ENCODE measurements around the gene BAZ2B. TPM values are rescaled to one million over a fixed set of nuclear protein-coding genes. Genes with fewer than 3 reads are reported as not detected.
"Not testable (repeated sequence)": the region's sequence is repeated elsewhere in the genome, so short reads cannot be mapped to it uniquely, and the experiment has no call there.

BAZ2B gene
- total RNA-seq, 1 experiment from 2014 or later: 37.6 TPM

DNA sequence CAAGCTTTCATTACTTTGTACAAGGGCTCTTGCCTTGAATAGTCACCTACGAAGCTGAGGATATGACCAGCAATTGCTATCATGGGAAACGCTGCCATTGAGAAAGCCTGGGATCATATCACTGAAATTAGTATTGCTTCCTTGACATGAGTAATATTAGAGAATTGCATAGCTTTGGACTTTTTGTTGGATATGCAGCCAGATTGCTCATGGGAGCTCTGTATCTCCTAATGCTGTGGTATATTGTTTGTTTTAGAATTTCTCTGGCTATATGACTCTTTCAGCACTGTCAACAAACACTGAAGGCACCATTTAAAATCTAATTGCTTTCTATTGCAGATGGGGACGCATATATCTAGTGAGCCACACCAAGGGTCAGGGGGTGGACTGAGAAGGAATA lies 249.8 kb downstream of the BAZ2B start:
- no peak for DNase-seq (ENCODE audit: low read depth, low spot score)
- in situ Hi-C loops (cut with HindIII; ENCODE audit: low pct_unique_long_range_greater_than_20kb, low sequenced_read_pairs): no loop called here

DNA sequence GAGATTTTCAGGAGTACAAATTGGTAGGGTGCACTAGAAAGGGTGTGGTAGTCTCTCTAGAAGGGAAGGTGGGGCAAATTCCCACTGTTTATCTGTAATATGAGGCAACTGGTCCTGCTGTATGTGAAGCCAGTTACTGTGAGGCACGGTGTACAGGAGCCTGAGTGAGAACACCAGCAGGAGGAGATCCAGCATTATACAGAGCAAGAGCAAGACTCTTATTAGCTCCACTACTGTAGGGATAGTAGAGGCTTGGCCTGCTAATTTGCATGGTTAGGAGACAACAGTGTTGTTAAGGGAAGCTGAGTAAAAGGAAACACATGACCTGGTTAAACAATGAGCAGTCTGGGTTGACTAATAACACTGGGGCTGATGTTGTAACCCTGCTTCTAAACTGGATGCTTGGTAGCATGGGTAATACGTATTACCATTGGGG lies 253.5 kb downstream of the BAZ2B start:
- DNase-seq (ENCODE audit: low read depth, low spot score): no peak
- in situ Hi-C loops (cut with HindIII; ENCODE audit: low pct_unique_long_range_greater_than_20kb, low sequenced_read_pairs): no loop called here

DNA sequence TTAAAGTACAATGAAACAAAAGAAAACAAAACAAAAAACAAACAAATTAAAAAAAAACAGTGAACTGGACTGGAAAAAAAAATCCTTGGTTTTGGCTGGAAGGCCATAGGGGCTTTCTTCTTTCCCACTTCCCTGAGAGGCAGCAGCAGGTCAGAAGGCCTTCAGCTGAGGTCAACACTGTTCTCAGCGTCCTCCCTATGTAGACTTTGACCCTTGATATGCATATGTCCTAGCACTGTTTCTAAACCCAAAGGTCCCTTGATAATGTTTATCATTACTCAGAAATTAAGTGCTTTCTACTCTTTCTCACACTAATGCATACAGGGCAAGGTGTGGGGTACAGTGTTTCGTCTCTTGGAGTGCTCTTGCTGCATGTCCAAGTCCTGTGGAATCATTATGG lies 254.3 kb downstream of the BAZ2B start:
- no peak for DNase-seq (ENCODE audit: low read depth, low spot score)

DNA sequence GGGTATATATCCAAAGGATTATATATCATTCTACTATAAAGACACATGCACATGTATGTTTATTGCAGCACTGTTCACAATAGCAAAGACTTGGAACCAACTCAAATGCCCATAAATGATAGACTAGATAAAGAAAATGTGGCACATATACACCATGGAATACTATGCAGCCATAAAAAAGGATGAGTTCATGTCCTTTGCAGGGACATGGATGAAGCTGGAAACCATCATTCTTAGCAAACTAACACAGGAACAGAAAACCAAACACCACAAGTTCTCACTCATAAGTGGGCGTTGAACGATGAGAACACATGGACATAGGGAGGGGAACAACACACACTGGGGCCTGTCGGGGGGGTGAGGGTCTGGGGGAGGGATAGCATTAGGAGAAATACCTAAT lies 254.7 kb downstream of the BAZ2B start:
- DNase-seq (ENCODE audit: low read depth, low spot score); in situ Hi-C loops (cut with HindIII; ENCODE audit: low pct_unique_long_range_greater_than_20kb, low sequenced_read_pairs): not testable (repeated sequence)

More for the DNA sequence above, 254.3 kb downstream of the BAZ2B start:
- in situ Hi-C loops (cut with HindIII; ENCODE audit: low pct_unique_long_range_greater_than_20kb, low sequenced_read_pairs): no loop called here

DNA sequence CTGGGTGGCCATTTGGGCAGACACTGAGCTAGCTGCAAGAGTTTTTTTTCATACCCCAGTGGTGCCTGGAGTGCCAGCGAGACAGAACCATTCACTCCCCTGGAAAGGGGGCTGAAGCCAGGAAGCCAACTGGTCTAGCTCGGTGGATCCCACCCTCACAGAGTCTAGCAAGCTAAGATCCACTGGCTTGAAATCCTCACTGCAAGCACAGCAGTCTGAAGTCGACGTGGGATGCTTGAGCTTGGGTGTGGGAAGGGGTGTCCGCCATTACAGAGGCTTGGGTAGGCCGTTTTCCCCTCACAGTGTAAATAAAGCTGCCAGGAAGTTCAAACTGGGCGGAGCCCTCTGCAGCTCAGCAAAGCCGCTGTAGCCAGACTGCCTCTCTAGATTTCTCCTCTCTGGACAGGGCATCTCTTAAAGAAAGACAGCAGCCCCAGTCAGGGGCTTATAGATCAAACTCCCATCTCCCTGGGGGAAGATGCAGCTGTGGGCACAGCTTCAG lies 260.2 kb downstream of the BAZ2B start:
- in situ Hi-C loops (cut with HindIII; ENCODE audit: low pct_unique_long_range_greater_than_20kb, low sequenced_read_pairs): no loop called here
- DNase-seq (ENCODE audit: low read depth, low spot score): no peak

DNA sequence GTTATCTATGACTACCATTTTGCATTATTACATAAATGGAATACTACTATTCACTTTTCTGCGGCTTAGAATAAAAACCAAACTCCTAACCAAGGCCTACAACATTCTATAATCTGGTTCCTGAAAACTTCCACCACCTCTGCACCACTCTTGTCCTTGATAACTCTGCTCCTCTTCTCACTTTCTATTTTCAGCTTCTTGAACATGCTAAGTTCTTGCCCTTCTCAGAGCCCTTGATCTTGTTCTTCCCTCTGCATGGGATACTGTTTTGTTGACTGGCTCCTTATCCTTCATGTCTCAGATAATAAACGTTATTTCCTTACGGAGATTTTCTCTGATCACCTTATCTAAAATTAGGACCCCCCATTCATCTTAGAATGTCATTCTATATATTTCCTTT lies 264.4 kb downstream of the BAZ2B start:
- in situ Hi-C loops (cut with HindIII; ENCODE audit: low pct_unique_long_range_greater_than_20kb, low sequenced_read_pairs): no loop called here
- DNase-seq (ENCODE audit: low read depth, low spot score): no peak

DNA sequence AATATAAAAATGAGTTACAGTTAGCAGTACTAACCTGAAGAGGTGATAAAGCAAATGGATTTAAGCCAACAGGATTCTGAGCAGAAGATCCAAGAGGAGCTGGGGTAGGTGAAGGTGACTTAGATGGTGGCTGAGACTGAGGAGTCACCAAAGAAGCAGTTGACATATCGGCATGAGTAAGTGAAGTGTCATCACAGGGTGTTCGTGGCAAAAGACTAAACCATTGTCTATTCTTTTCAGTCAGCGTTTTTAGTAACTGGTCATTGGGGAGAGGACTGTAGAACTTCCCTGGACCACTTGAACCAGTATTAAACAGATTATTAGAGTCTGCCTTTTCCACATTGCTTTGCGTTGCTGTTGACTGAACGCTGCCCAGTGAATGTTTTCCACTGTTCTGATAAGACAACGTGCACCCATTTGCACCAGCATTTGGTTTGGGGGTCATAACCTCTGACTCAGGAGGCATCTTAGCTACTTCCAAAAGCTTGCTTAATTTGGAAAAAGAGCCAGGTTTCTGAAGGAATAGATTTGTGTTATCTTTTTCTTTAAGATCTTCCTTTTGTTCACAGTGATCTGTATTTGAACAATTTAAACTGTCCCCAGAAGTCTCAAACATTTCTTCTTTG lies 266.6 kb downstream of the BAZ2B start:
- DNase-seq (ENCODE audit: low read depth, low spot score): no peak
- in situ Hi-C loops (cut with HindIII; ENCODE audit: low pct_unique_long_range_greater_than_20kb, low sequenced_read_pairs): no loop called here

DNA sequence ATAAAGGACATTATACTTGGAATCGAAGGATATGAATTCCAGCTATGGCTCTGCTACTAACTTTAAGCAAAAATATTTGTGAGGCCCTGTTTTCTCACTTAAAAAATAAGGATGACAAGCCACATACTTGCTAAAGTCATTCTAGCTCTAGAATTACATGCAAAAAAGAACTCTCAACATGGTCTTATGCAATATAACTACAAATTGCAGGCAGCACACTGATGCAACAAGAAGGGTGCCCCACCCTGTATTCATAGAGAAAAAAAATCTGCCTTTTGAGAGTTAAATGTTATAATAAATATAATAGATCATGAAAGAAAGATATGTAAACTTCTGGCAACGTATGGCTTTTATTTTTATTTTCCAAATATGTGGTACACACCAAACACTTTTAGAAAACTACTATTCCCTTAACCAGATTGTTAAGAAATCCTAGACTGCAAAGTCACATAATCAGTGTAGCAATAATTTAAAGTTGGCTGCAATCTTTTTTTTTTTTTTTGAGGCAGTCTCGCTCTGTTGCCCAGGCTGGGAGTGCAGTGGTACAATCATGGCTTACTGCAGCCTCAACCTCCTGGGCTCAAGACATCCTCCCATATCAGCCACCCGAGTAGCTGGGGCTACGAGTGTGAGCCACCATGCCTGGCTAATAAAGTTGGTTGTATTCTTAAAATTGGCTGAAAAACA lies 289.6 kb downstream of the BAZ2B start:
- DNase-seq (ENCODE audit: low read depth, low spot score): no peak
- in situ Hi-C loops (cut with HindIII; ENCODE audit: low pct_unique_long_range_greater_than_20kb, low sequenced_read_pairs): no loop called here

DNA sequence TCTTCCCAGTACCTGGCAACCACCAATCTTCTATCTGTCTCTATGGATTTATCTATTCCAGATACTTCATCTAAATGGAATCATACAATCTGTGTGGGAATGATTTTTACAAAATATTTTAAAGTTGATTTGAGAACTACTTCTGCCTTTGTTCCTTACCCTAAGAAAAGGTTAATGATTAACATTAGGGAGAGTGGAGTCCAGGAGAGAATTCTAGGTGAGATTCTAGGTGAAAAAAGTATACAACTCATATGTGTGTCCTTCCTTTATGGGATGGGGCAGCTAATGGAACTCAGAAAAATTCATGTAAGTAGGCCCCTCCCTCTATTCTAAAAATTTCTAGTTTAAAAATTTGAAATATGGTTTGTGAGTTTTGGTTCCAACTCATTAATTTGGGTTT lies 293.9 kb downstream of the BAZ2B start:
- DNase-seq (ENCODE audit: low read depth, low spot score): no peak
- in situ Hi-C loops (cut with HindIII; ENCODE audit: low pct_unique_long_range_greater_than_20kb, low sequenced_read_pairs): no loop called here

DNA sequence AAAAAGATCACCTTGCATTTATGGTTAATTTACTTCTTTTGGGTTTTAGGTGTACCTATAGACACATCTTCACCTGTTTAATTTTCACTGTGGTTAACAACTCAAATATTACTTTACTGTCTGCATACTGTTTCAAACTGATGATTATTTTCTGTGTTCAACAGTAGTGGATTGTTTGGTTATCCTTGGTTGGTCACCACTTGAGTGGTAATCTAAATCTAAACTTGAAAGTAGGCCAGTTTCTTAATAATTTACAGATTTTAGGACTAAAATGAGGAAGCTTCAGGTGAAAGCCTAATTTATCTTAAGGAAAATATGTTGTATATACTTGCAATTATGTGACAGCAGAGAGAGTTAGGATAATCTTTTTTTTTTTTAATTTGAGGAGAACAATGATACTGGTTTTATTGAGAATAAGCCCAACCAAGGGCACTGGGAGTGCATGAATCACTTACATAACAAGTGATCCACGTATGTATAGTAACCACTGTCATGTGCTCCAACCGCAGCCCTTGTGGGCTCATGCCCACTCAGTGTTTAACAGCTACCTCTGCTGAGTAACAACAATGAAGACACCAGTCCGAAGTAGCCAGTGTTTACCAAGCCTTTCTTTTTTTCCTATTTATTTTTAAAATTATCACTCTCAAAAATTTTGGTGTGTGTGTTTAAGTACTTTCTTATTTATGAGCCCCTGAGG lies 298.8 kb downstream of the BAZ2B start:
- DNase-seq (ENCODE audit: low read depth, low spot score): peak; percentile 6
- in situ Hi-C loops (cut with HindIII; ENCODE audit: low pct_unique_long_range_greater_than_20kb, low sequenced_read_pairs): no loop called here

DNA sequence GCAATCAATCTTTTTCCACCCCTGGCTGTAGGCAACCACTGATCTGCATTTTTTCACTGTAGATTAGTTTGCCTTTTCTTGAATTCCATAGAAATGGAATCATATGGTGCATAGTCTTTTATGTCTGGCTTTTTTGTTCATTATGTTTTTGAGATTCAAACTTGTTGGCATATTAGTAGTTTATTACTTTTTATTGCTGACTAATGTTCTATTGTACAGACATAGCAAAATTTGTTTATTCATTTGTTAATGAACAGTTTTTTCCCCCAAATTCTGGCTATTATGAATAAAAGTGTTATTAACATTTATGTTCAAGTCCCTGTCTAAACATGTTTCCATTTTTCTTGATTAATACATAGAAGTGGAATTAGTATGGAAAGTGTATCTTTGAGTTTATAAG lies 308.4 kb downstream of the BAZ2B start:
- in situ Hi-C loops (cut with HindIII; ENCODE audit: low pct_unique_long_range_greater_than_20kb, low sequenced_read_pairs): no loop called here
- DNase-seq (ENCODE audit: low read depth, low spot score): no peak

DNA sequence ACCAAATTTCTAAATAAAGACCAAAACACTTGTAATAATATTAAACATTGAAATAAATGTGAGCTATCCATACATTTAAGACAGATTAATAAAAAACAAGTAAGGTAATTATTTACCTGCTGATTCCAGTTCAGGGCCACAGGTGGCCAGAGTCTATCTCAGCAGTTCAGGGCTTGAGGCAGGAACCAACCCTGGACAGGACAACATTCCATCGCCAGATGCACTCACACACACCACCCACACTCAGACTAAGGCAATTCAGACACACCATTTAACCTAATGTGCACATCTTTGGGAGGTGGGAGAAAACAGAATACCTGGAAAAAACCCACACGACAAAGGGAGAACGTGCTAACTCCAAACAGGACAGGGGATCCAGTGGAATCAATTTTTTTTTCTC lies 315.8 kb downstream of the BAZ2B start:
- DNase-seq (ENCODE audit: low read depth, low spot score): no peak

DNA sequence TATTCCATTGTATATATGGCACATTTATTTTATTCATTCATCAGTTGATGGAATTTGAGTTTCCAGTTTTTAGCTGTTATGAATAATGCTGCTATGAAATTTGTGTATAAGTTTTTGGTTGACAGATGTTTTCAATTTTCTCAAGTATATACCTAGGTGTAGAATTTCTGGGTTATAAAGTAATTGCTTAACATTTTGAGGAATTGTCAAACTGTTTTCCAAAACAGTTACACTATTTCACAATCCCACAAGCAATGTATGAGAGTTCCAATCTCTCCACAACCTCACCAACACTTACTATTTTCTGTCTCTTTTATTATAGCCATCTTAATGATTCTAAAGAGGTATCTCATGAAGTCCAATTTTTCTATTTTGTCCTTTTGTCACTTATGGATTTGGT lies 317.4 kb downstream of the BAZ2B start:
- no peak for DNase-seq (ENCODE audit: low read depth, low spot score)
- in situ Hi-C loops (cut with HindIII; ENCODE audit: low pct_unique_long_range_greater_than_20kb, low sequenced_read_pairs): no loop called here

More for the DNA sequence above, 315.8 kb downstream of the BAZ2B start:
- in situ Hi-C loops (cut with HindIII; ENCODE audit: low pct_unique_long_range_greater_than_20kb, low sequenced_read_pairs): no loop called here

DNA sequence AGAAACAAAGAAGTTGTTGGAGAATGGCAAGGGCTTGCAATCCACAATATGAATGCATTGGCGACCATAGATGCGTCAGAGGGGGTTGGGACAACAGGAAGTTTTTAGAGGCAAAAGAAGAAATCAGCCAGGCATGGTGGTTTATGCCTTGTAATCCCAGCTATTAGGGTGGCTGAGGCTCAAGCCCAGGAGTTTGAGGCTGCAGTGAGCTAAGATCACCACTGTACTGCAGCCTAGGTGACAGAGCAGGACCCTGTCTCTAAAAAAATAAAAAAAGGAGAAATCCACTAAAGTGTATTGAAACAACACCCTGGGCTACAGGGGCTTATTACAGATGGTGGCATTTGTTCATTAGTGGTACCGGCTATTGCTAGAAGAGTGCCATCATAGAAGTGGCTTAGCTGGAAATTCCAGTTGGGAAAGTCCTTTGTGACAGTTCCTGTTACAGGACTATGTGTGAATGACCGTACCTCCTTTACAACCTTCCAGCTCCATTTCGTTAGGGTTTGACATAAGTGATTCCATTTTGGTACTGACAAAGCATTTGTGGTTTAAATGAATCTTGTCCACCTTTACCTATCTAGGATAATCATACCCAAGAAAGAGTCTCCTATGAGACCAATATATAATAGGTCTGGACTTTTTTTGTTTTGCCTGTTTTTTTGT lies 319.2 kb downstream of the BAZ2B start:
- in situ Hi-C loops (cut with HindIII; ENCODE audit: low pct_unique_long_range_greater_than_20kb, low sequenced_read_pairs): no loop called here
- DNase-seq (ENCODE audit: low read depth, low spot score): no peak

DNA sequence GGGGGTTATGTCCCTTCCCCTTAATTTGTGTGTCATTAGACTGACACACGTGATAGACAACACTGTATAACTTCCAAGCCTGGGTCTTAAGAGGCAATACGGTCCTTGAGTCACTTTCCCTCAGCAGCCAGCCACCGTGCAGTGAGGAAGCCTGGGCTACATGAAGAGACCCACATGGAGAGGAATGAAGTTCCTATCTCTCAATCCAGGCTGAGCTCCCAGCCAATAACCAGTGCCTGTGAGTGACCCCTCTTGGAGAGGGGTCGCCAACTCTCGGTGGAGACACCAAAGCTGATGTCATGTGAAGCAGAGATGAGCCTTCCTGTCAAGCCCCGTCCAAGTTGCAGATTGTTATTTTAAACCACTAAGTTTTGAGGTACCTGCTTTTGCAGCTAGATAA lies 324.2 kb downstream of the BAZ2B start:
- in situ Hi-C loops (cut with HindIII; ENCODE audit: low pct_unique_long_range_greater_than_20kb, low sequenced_read_pairs): no loop called here
- no peak for DNase-seq (ENCODE audit: low read depth, low spot score)

DNA sequence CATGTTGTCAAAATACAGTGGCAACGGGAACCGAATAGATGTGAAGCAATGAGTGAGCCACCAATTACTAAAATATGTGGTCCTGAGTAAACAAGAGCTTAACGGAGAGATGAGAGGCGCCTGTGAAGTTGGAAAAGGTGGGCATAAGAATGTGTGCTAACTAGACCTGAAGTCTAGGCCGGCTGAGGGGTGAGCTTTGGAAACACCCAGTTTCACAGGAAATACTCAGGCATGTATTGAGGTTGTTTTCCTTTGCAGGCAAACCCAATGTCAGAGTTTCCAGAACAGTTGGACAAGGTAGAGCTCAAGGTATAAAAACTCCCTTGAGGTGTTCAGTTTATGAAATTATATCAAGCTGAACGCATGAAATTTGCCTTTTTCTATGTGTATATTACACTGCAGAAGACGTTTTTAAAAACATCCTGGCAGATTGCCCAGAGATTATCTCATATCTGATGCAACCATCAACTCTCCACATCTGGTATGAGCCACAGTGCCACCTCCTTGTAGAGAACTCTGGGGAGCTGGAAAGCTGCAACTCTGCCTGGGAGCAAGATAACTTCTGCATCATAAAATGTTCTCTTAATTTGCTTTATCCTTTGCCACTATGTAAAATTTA lies 325.9 kb downstream of the BAZ2B start:
- in situ Hi-C loops (cut with HindIII; ENCODE audit: low pct_unique_long_range_greater_than_20kb, low sequenced_read_pairs): no loop called here
- DNase-seq (ENCODE audit: low read depth, low spot score): peak; percentile 48

DNA sequence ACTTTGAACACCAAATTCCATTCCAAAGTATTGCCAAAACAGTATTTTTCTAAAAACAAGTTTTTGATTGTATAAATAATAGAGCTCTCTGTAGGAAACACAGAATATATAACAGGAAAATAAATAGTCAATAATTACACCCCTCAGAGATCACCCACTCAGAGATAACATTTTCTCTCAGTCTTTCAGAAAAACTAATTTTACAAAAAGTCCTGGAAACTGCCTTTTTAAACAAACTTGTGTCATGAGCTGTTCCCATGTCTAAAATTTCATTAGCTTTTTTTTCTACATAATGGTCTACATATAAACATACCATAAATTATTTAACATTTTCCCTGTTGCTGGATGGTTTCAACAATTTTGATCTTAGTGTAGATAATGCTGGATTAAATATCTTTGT lies 328.6 kb downstream of the BAZ2B start:
- DNase-seq (ENCODE audit: low read depth, low spot score): no peak
- in situ Hi-C loops (cut with HindIII; ENCODE audit: low pct_unique_long_range_greater_than_20kb, low sequenced_read_pairs): no loop called here

Measured in SK-MEL-5 (cell line).